HG03159 (cell line): ENCODE results near the gene APPL2.

ENCODE experiments used
- ATAC-seq: cut with Tn5 transposase; IDR thresholded peaks from one replicate; pipeline ENCODE4 v1.9.1; 2021; ENCODE audit warnings: mild to moderate bottlenecking, moderate library complexity; ENCODE audit not compliant: unreplicated experiment

The APPL2 gene, protein sequence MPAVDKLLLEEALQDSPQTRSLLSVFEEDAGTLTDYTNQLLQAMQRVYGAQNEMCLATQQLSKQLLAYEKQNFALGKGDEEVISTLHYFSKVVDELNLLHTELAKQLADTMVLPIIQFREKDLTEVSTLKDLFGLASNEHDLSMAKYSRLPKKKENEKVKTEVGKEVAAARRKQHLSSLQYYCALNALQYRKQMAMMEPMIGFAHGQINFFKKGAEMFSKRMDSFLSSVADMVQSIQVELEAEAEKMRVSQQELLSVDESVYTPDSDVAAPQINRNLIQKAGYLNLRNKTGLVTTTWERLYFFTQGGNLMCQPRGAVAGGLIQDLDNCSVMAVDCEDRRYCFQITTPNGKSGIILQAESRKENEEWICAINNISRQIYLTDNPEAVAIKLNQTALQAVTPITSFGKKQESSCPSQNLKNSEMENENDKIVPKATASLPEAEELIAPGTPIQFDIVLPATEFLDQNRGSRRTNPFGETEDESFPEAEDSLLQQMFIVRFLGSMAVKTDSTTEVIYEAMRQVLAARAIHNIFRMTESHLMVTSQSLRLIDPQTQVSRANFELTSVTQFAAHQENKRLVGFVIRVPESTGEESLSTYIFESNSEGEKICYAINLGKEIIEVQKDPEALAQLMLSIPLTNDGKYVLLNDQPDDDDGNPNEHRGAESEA

DNA sequence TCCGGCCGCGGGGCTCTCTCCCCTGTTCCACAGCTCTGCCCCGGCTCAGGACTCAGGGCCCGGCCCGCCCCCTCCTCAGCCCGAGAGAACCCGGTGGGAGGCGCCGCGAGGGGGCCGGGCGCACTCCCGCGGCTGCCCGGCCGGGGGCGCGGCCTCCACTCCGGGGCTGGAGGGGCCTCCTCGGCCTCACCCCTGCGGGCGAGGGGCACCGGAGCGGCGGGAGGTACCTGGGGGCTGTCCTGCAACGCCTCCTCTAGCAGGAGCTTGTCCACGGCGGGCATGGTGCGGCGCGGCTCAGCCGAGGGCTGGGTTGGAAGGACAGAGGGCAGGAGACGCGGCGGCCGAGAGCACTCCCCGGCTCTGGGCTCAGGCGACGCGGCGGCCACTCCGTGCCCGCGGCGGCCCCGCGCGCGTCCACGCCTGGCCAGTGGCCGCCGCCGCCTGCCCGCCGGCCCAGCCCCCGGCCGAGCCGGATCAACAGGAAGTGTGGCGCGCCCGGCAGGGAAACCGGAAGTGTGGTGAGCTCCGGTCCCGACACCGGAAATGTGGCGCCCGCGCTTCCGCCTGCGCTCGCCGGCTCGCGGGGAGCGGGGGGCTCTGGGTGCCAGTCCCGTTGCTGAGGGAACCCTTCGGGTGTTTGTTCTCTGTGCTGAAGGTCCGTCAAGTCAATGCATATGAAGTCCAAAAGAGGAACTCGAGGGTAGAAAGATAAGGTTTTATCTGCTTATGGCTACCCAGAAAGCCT, at the start of gene APPL2:
Gene APPL2, minus strand, starts transcription at position 443 of the 745 bp plus-strand sequence. Its CDS starts 162 bp downstream, at position 281.
- peak; percentile 75 for ATAC-seq

DNA sequence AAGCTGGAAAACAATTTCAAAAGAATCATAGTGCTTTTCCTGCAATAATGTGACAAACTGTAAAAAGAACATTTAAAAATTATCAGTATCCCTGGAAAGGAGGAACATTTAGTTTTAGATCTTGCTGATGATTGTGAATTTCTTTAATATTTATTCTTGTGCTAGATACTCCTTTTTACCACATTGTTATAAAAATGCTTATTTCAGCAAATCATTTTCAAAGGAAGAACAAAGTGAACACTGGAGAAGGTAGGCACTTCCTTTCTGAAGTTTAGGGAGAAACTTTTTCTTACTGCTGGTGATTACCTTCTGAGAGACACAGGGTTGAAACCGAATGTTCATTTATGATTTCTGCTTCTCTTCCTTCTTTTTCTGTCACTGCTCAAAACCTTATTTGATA, 49.4 kb upstream of the APPL2 start:
- no peak for ATAC-seq

DNA sequence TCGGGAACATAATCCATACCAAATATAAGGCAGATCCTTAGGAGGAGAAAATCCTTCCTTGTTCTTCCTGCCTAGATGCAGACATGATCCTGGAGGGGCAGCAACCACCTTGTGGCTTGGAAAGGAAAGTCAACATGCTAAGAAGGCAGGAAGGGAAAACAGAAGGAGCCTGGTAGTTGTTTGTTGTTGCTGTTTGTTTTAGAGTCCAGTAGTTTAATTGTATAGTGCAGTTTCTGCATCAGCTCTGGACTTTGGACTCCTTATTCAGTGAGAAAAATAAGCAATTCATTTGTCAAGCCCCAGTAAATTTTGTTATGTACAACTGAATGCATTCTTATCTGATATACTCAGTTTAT, 45.7 kb upstream of the APPL2 start:
- ATAC-seq: no peak

DNA sequence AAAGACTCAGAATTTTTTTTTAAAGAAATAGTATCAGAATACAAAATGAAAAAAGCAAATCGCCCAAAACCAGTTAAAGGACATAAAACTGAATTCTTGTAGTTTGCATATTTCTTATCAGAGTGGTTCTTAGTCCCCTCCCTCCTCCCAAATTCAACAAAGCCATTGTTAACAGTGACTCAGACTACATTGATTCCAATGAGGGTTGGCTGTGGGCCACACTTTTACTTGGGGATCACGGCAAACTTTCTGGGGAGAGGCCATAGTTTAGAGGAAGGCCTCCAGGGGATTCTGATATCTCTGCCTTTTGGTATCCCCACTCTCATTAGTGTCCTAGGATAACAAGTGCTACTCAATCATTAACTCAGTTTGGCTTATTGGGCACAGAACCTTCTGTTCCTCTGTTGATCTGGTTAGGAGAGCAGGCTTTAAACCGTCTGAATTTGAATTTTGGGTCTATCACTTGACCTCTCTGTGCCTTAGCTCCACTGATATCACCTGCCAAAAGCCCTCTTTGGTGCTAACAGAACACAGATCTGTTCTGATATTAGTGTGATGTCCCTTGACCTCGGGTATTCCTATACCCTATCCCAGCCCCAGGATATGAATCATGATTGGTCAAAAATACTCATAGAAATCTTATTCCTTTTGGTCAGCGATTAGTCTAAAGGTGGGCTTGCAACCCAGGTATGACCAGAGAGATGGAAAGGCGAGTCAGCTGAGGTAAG, 45.2 kb upstream of the APPL2 start:
- ATAC-seq: no peak

DNA sequence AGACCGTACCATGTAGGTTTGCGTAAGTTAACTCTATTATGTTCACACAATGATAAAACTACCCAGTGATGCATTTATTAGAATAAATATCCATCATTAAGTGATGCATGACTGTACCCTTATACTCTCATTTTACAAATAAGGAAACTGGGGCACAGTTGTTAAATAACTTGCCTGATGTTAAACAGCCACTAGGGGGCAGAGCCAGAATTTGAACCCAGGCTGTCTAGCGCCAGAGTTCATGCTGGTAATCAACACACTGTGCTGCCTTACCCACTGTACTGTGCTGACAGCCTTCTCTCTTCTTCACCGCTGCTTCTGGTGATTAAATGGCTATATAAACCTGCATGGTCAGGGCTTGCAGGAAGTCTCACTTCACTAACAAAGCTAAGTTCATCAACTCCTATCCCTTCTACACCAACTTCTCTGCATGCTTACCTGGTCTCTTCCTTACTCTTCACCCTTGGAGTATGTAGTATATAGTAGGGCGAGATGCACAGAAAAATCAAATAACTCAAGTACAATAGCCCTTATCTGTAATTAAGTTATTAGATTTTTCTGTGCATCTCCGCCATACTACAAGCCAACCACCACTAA, 43.6 kb upstream of the APPL2 start:
- no peak for ATAC-seq

DNA sequence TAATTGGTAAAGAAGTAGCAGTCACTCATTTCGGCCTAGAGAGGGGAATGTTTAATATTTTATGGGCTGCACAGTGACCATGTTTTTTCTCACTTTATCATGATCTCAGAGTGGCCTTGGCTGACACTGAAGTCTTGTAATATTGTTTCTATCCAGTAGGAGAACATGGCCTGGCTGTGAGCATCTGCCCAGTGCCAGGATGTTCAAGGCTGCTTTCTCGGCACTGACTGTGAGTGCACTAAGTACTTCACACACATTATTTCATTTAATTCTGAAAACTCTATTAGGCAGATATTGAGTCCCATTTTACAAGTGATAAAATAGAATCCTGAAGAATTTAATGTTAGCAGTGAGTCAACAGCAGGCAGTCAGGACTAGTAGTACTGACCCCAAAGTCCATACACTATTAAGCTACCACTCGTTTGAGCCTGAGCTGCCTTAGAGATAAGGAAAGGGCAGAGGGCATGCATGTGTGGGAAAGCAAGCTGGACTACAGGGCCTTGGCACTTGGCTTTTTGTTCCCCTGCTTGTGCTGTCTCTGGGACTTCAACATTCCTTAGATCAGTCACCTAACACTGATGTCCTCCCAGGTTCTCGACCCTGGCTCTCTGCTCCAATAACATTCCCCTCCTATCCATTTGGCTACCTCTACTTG, 42.2 kb upstream of the APPL2 start:
- ATAC-seq: no peak

DNA sequence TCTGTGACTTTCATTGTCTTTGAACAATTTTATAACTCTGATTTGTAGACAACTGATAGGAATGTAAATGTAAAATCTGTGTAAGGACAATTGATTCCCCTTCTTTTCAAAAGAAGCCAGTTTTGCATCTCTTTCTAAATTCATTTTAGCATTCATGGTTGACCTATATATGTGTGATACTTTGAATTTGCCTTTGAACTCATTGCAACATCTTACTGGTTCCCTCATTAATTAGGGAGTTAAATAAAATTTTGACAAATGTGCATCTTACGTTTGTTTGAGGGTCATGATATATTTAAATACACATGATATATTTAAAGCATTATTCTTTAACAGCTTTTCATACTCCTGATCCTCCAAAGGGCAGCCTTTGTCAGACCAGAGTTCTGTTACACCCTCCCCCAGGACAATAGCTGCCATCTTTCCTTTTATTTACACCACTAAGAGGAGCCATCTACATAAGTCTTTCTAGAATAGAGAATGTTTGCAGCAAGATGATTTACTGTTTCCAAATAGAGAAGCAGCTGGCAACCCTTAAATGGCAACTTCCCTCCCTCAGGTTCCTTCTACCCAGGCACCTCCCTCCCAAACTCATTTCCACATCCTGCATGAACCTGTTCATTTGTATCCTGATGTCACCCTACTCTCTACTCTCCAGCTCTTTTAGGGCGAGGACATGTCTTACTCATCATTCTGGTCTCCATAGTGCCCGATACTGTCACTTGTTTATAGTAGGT, 40.2 kb upstream of the APPL2 start:
- no peak for ATAC-seq

DNA sequence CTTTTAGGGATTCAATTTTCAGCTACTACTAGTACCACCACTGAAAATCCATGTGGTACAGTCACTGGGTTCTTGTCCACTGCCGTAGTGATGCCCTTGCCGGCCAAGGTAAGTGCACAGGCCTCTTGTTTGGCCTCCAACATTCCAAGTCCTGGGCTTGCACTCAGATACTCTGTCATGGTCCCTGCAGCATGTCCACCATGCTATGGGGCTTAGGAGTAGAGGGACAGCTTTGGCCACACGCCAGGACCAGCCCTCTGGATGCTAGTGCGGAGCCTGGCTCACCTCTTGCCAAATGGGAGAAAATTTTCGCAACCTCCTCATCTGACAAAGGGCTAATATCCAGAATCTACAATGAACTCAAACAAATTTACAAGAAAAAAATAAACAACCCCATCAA, 38.6 kb upstream of the APPL2 start:
- no peak for ATAC-seq

DNA sequence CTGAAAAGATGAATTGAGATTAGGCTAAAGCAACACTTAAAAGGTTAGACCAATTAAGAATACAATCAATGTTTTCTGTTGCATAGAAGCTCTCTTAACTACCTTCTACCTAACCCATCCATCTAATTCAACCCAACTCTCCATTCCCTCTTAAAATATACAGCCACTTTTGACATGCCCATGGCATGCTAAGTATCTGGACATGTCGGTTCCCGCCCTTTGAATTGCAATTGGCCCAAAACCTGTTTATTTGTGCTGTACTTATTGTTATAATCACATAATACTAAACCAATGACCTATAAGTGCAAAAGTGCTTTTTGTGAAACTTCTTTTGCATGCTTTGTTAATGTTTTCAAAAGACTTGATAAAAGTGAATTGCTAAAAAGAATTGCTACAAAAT, 37.6 kb upstream of the APPL2 start:
- no peak for ATAC-seq

DNA sequence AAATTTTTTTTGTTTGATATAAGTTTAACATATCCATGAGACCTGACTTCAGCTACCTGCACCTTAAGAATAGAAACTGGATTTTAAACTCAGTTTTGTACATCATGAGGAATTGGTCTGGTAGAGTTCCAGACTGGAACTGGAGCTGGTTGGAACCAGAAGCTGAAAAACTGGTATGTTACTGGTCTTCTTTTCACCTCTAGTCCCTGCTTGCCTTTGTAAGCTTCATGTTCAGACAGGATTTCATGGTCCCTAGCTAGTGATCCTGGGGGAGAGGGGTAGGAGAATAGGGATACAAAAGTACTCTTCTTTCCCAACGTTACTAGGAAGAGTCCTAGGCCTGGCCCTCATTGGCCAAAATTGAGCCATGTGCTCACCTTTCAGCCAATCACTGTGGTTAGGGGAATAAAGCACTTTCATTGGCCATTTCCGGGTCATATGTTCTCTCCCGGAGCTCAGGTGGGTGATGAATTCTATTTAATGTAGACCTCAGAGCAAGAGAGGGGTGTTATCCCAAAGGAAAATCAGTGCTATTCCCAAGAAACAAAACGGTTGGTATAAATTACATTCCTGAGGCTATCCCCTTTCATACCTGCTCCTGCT, 36.9 kb upstream of the APPL2 start:
- no peak for ATAC-seq

DNA sequence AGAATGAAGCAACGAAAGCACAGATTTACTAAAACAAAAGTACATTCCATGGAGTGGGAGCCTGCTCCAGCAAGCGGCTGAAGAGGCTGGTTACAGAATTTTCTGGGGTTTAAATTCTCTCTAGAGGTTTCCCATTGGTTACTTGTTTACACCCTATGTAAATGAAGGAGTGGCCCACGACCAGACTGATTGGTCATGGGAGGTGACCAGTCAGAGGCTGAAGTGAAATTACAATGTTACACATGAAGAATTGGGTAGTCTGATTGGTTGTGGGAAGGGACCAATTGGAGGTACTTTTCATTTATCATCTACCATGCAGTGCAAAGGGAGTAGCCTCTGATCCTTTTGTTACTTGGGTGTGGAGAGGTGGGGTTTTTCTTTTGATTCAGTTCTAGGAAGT, 36.2 kb upstream of the APPL2 start:
- no peak for ATAC-seq

DNA sequence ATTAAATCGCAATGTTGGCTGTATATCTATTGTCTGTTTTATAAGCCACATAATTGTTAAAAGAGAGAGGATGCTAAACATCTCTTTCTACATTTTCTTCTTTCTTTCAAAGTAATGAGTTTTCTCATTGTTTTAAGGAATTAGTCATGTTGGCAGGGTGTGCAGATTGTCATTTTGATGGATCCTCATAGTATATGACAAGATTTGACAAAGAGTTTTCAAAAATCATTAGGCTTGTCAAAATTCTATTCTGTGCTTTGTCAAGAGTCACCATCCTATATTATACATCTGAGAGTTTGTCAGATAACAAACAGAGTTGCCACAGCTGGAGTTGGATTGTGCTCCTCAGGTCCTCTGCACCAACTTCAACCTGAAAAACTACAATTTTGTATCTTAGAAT, 35.4 kb upstream of the APPL2 start:
- ATAC-seq: no peak

DNA sequence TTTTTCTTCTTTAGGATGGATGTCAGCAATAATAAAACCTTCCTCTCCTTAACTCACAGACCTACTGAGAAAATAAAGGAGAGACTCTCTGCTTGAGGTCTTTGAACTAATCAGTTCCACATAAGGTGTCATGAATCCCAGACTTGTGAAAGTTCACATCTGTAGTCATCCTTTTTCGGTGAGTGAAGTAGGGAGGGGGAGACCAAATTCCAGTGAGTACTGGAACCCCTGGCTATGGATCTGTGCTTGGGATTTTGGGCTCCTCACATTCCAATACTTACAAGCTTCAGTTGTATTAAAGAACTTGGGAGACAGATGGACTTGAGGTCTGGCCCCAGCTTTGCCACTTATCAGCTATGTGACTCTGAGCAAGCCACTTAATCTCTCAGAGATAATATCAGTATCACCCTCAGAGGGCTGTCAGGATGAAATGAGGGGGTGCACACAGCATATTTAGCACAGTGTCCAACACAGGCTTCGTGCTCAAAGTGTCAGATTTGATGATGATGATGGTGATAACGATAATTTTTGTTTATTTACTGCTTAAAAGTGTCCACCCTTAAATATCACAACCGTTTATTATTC, 34.8 kb upstream of the APPL2 start:
- ATAC-seq: no peak

DNA sequence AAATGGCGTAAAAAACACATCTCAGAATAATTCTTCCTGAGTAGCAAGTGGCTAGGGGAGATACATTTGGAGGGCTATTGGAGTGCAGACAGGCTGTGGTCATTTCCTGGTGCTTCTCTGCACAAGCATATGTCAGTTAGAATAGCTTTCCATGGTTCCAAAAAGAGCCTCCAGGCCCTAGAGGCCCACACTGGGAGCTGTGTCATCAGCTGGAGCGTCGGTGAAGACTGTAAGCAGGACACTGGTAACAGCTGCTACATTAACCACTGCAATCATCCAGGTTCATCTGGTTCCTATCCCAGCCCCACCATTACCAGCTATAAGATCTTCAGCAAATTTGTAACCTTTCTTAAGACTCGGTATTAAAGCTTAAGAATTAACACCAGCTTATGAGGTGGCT, 31.7 kb upstream of the APPL2 start:
- ATAC-seq: no peak

DNA sequence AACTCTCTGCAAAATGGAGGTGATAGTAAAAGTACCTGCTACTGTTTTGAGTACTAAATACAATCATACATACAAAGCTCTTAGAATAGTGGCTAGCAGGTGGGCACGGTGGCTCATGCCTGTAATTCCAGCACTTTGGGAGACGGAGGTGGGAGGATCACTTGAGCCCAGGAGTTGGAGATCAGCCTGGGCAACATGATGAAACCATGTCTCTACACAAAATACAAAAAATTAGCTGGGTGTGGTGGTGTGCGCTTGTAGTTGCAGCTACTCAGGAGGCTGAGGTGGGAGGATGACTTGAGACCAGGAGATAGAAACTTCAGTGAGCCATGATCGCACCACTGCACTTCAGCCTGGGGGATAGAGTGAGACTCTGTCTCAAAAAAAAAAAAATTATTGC, 28.8 kb upstream of the APPL2 start:
- ATAC-seq: no peak

DNA sequence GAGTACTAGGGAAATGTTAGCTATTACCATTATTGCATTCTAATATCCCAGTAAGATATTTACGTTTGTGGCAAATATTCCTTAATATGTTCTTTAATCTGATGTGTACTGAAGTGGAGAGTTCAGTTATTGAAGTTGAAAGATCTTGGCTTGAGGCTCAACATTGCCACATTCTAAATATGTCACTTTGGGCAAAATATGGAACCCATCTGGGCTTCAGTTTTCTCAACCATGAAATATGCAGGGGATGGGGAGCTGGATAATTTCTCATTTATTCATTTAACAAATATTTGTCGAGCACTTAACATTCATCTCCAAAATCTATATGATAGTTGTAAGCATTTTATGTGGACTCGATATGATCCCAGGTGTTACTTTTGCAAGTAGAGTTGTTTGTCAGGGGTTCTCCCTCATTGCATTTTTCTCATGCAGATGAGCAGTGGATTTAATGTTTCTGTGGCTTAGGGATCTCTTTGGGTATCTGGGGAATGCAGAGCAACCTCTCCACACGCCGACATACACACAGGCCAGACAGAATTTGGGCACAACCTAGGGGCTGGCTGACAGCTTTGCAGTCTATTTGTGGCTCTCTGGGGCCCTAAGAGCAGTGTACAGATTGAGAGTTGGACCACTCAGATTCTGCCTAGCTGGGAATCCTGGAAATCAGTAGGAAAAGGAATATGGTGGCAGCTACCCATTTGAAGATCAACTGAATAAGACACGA, 26.6 kb upstream of the APPL2 start:
- ATAC-seq: no peak

DNA sequence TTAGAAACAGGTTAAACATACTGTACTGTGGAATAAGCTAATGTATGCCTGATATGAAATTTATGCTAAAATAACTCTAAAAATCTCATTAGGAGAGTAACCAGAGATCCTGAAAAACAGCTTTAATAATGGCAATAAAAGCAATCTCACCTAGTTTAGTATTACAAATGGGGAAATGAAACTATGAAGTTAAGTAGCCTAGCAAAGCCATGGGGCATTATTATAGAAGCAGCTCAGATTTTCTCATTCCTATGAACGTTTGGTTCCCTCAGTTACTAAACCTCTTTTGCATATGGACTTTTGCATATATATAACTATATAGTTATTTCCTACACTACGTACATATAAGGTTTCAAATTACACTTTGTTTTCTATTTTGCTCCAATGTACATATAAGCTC, 25.0 kb upstream of the APPL2 start:
- ATAC-seq: no peak

DNA sequence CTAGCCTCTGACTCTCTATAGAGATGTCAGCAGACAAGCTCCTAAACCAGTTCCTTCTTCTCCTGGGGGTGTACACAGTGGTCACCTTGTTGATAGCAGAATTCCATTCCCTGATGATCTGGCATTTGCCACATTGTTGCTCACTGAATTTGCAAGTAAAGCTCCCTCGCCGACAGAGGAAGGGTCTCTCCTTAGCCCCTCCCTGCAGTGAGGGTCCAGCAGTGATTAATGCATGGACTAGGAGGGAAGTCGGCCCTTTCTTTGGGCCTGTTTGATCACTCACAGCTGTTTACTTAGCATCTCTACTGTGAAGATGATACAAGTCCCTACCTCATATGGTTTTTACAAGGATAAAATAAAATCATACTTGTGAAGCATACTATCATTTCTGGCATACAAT, 23.3 kb upstream of the APPL2 start:
- ATAC-seq: no peak
